Measurements from ENCODE around the gene ARHGAP42. TPM values are rescaled to one million over a fixed set of nuclear protein-coding genes. Genes with fewer than 3 reads are reported as not detected.

Gene ARHGAP42
- total and polyA plus RNA-seq, 2 of the 4 experiments (the other 2 are of a cell fraction), result 2.9 to 7.3 TPM

GRCh38 chr11:100741866-100742625 is 55.0 kb downstream of the ARHGAP42 start:
- H3K27me3 ChIP-seq (ENCODE audit: control insufficient read depth, insufficient read depth, low read length), result no peaks in the 10 kb centered on the region
- no peaks in the 10 kb centered on the region for H4K20me1 ChIP-seq (ENCODE audit: insufficient read depth, low read length)
- no peak overlapping the region for H2BK20ac ChIP-seq (ENCODE audit: low read depth, low read length)
- H2AK5ac ChIP-seq (ENCODE audit: low read depth, low read length), result no peak overlapping the region
- H3K9ac ChIP-seq (ENCODE audit: low read depth, low read length), result no peak overlapping the region
- POLR2A ChIA-PET (ENCODE audit: unreplicated experiment), result no interaction called here
- no peak overlapping the region for H4K5ac ChIP-seq (ENCODE audit: low read depth, low read length)
- peaks cover 11% of the 10 kb centered on the region for H3K4me1 ChIP-seq (ENCODE audit: control insufficient read depth, insufficient read depth, low read length)
- intact Hi-C loops (cut with micrococcal nuclease), result no loop called here
- H4K8ac ChIP-seq (ENCODE audit: low read depth in 2 of 2, low read length in 2 of 2), result no peak overlapping the region
- WGBS, 2 experiments (ENCODE audit: extremely low coverage in 2 of 2, insufficient read length in 1 of 2), result 40% methylated on average over 1 of the region's 5 CpGs; no CpG with 5 or more reads in 1 of the 2 experiments
- no peak overlapping the region for H4K91ac ChIP-seq (ENCODE audit: insufficient read depth, low read depth, low read length)
- H3K4ac ChIP-seq (ENCODE audit: low read depth, low read length), result no peak overlapping the region
- no TSS peak for BruUV-seq (replicated peaks)
- H3K4me2 ChIP-seq (ENCODE audit: low read depth, low read length), result no peak overlapping the region
- no peak overlapping the region for H3K18ac ChIP-seq (ENCODE audit: low read depth, low read length)
- peaks cover 5% of the 10 kb centered on the region; the same call in 1 of the 2 replicates for H3K9me1 ChIP-seq (ENCODE audit: insufficient read depth, low read length)
- H3K14ac ChIP-seq (replicated peaks; ENCODE audit: low read depth, low read length), result no peak overlapping the region
- dilution Hi-C loops (cut with HindIII; ENCODE audit: low sequenced_read_pairs, unreplicated experiment), result no loop called here
- H3K79me1 ChIP-seq (ENCODE audit: low read depth in 1 of 2, low read length in 2 of 2), result peaks cover 0 to 34% of the 10 kb centered on the region in 2 experiments
- no peak for TF ChIP-seq POLR2A (IDR thresholded peaks at IDR 0.05; ENCODE audit: low read depth, low read length)
- no peak for TF ChIP-seq NFE2L2 (IDR thresholded peaks at IDR 0.05; ENCODE audit: low read depth, low read length)
- TF ChIP-seq RCOR1 (IDR thresholded peaks at IDR 0.05; ENCODE audit: insufficient replicate concordance, low read length), result no peak
- no peak for TF ChIP-seq MXI1 (IDR thresholded peaks at IDR 0.05; ENCODE audit: borderline replicate concordance, low read depth, low read length)
- no peak for TF ChIP-seq FOS (IDR thresholded peaks at IDR 0.05; ENCODE audit: low read depth, low read length)
- 0 out of 2 replicates have a peak overlapping the region, but pooled peaks have one; percentile 14 for H3K23ac ChIP-seq (ENCODE audit: low read depth, low read length)
- ATAC-seq (ENCODE audit: low read depth), result no peak; the same call in 1 of the 2 replicates
- H3K36me3 ChIP-seq (ENCODE audit: control insufficient read depth, insufficient read depth, low read length), result no peaks in the 10 kb centered on the region
- no peak overlapping the region for H2BK120ac ChIP-seq (ENCODE audit: low read depth, low read length)
- CTCF ChIA-PET, result no interaction called here
- in situ Hi-C loops (cut with MboI; ENCODE audit: low sequenced_read_pairs), result no loop called here
- H2AK9ac ChIP-seq (replicated peaks; ENCODE audit: low read depth, low read length, poor library complexity), result no peak overlapping the region
- H3K4me3 ChIP-seq (ENCODE audit: insufficient read depth, low read depth, low read length), result no peak overlapping the region
- H2AFZ ChIP-seq (replicated peaks; ENCODE audit: low read length, poor library complexity), result no peak overlapping the region
- DNase-seq, result peak; percentile 30
- H2BK15ac ChIP-seq (ENCODE audit: low read depth, low read length), result no peak overlapping the region
- no peak overlapping the region for H2BK5ac ChIP-seq (ENCODE audit: low read depth, low read length, poor library complexity, severe bottlenecking)
- H3K56ac ChIP-seq (ENCODE audit: extremely low read depth, insufficient read depth, low read length), result no peak overlapping the region
- no peak overlapping the region for H3K27ac ChIP-seq (ENCODE audit: insufficient read depth, low read length)
- H3K9me3 ChIP-seq (ENCODE audit: control insufficient read depth, insufficient read depth, low read length), result no peaks in the 10 kb centered on the region

Data from IMR-90 (cell line).